Fibroblast of skin of right biceps (primary cell): Measurements from ENCODE around the gene TMEM181.
"Not testable (repeated sequence)": the region's sequence is repeated elsewhere in the genome, so short reads cannot be mapped to it uniquely, and the experiment has no call there.

Source experiments
- DNase-seq: peaks from one replicate; pipeline ENCODE4 v3.0.0-alpha.2; 2013

Gene TMEM181

GRCh38 chr6:158559895-158560835 lies at the start of gene TMEM181:
Gene TMEM181, plus strand, starts transcription at chr6:158560091. Its CDS starts 134 bp downstream, at chr6:158560225.
- peak; percentile 88 for DNase-seq

- no peak for DNase-seq
Measured at GRCh38 chr6:158512809-158513208, 47.1 kb upstream of the TMEM181 start.

- DNase-seq = no peak
Measured at GRCh38 chr6:158514176-158514575, 45.7 kb upstream of the TMEM181 start.

- DNase-seq = no peak
Measured at GRCh38 chr6:158514991-158515390, 44.9 kb upstream of the TMEM181 start.

- no peak for DNase-seq
Measured at GRCh38 chr6:158516098-158516497, 43.8 kb upstream of the TMEM181 start.

- no peak for DNase-seq
Measured at GRCh38 chr6:158517038-158517437, 42.9 kb upstream of the TMEM181 start.

GRCh38 chr6:158517581-158517980 lies 42.3 kb upstream of the TMEM181 start:
- no peak for DNase-seq

- peak; percentile 80 for DNase-seq
Measured at GRCh38 chr6:158518191-158519127, 41.4 kb upstream of the TMEM181 start.

- DNase-seq = no peak
Measured at GRCh38 chr6:158519300-158519699, 40.6 kb upstream of the TMEM181 start.

- no peak for DNase-seq
Measured at GRCh38 chr6:158519761-158520160, 40.1 kb upstream of the TMEM181 start.

GRCh38 chr6:158520975-158521374 lies 38.9 kb upstream of the TMEM181 start:
- not testable (repeated sequence) for DNase-seq

GRCh38 chr6:158521759-158522158 lies 38.1 kb upstream of the TMEM181 start:
- DNase-seq = no peak

- no peak for DNase-seq
Measured at GRCh38 chr6:158522616-158523015, 37.3 kb upstream of the TMEM181 start.

- DNase-seq = no peak
Measured at GRCh38 chr6:158524311-158524710, 35.6 kb upstream of the TMEM181 start.

- not testable (repeated sequence) for DNase-seq
Measured at GRCh38 chr6:158527858-158528257, 32.0 kb upstream of the TMEM181 start.

- no peak for DNase-seq
Measured at GRCh38 chr6:158528826-158529225, 31.1 kb upstream of the TMEM181 start.

GRCh38 chr6:158529629-158530028 lies 30.3 kb upstream of the TMEM181 start:
- DNase-seq = no peak

- DNase-seq = no peak
Measured at GRCh38 chr6:158531566-158531965, 28.3 kb upstream of the TMEM181 start.

GRCh38 chr6:158531970-158532369 lies 27.9 kb upstream of the TMEM181 start:
- DNase-seq = no peak

GRCh38 chr6:158536084-158536890 lies 23.6 kb upstream of the TMEM181 start:
- DNase-seq = peak; percentile 64

- DNase-seq = peak; percentile 8
Measured at GRCh38 chr6:158536891-158537798, 22.7 kb upstream of the TMEM181 start.
